K562 (cell line): Measurements from ENCODE around the gene DEGS1. TPM values are rescaled to one million over a fixed set of nuclear protein-coding genes. Genes with fewer than 3 reads are reported as not detected.

Source experiments
- BCOR ChIP-seq: fragments of 450-650 bp; IDR thresholded peaks from 2 replicates; pipeline ENCODE4 v1.6.1; 2016
- CCNT2 ChIP-seq: IDR thresholded peaks from 2 replicates; pipeline ENCODE4 v1.6.1; 2011; ENCODE audit warnings: borderline replicate concordance, low read depth, mild to moderate bottlenecking, moderate library complexity, mixed read lengths, low read length; ENCODE audit not compliant: insufficient read length; ENCODE audit errors: extremely low read depth
- CREB1 ChIP-seq, 2 experiments: sonication (generic) in 1 of 2; formaldehyde crosslinking in 1 of 2; IDR thresholded peaks; 2 replicates each; pipeline versions ENCODE4 v1.6.1 to v1.8.0; 2012 to 2022; ENCODE audit warnings: inconsistent platforms in 1 of 2, mild to moderate bottlenecking in 1 of 2, missing genetic modification reagents in 1 of 2, moderate library complexity in 1 of 2
- CREM ChIP-seq: IDR thresholded peaks from 2 replicates; pipeline ENCODE4 v1.6.1; 2014; ENCODE audit warnings: antibody characterized with exemption, low read depth
- DMBX1 ChIP-seq: fragments of 250-450 bp; sonication (Bioruptor Pico); IDR thresholded peaks from 2 replicates; pipeline ENCODE4 v1.8.0; 2022; ENCODE audit warnings: inconsistent platforms, mild to moderate bottlenecking, moderate library complexity, borderline replicate concordance
- DPF2 ChIP-seq: fragments of 450-650 bp; IDR thresholded peaks from 2 replicates; pipeline ENCODE4 v1.6.1; 2016
- GATAD2B ChIP-seq: fragments of 450-650 bp; IDR thresholded peaks from 2 replicates; pipeline ENCODE4 v1.6.1; 2017; ENCODE audit warnings: mild to moderate bottlenecking, borderline replicate concordance
- HOXB6 ChIP-seq: fragments of 250-450 bp; sonication (Bioruptor Pico); IDR thresholded peaks from 2 replicates; pipeline ENCODE4 v1.5.1; 2022; ENCODE audit warnings: mild to moderate bottlenecking, borderline replicate concordance
- IRF2 ChIP-seq: sonication (generic); formaldehyde crosslinking; IDR thresholded peaks from 2 replicates; pipeline ENCODE4 v1.8.1; 2022; ENCODE audit warnings: mild to moderate bottlenecking, missing genetic modification reagents
- MBD2 ChIP-seq: sonication (generic); IDR thresholded peaks from 2 replicates; pipeline ENCODE4 v1.6.1; 2016; ENCODE audit warnings: low read depth, borderline replicate concordance
- MECOM ChIP-seq: fragments of 250-450 bp; sonication (Bioruptor Pico); IDR thresholded peaks from 2 replicates; pipeline ENCODE4 v1.8.0; 2022; ENCODE audit warnings: inconsistent platforms
- PRDM10 ChIP-seq: fragments of 450-650 bp; IDR thresholded peaks from 2 replicates; pipeline ENCODE4 v1.6.1; 2018; ENCODE audit not compliant: partially characterized antibody
- SREBF1 ChIP-seq: fragments of 150-350 bp; IDR thresholded peaks from 2 replicates; pipeline ENCODE4 v1.6.1; 2014; ENCODE audit warnings: antibody characterized with exemption, low read depth, low read length, borderline replicate concordance
- STAT6 ChIP-seq: sonication (generic); formaldehyde crosslinking; IDR thresholded peaks from 2 replicates; pipeline ENCODE4 v1.8.1; 2023; ENCODE audit warnings: mild to moderate bottlenecking, missing genetic modification reagents
- ZNF124 ChIP-seq: sonication (generic); formaldehyde crosslinking; IDR thresholded peaks from 2 replicates; pipeline ENCODE4 v1.8.1; 2022; ENCODE audit warnings: missing genetic modification reagents
- ZNF133 ChIP-seq: fragments of 250-450 bp; sonication (Bioruptor Pico); IDR thresholded peaks from 2 replicates; pipeline ENCODE4 v1.4.0; 2020; ENCODE audit warnings: mild to moderate bottlenecking
- ZNF644 ChIP-seq: fragments of 200-800 bp; sonication (Bioruptor generic); IDR thresholded peaks from 2 replicates; pipeline ENCODE4 v1.6.1; 2016; ENCODE audit warnings: low read depth, missing genetic modification characterization, missing compliant biosample characterization
- ZNF778 ChIP-seq: fragments of 450-650 bp; formaldehyde crosslinking; IDR thresholded peaks from 2 replicates; pipeline ENCODE4 v1.4.0; 2020; ENCODE audit warnings: mild to moderate bottlenecking, moderate library complexity
- ZNF830 ChIP-seq: fragments of 250-450 bp; sonication (Bioruptor Pico); IDR thresholded peaks from 2 replicates; pipeline ENCODE4 v1.5.0; 2021; ENCODE audit warnings: mild to moderate bottlenecking
- polyA plus RNA-seq, 8 experiments: library from polyadenylated mRNA; depleted of rRNA in 4 of 8; stranded (reverse) in 5 of 8; unstranded in 3 of 8; fragments of >200 nt; fragmentation: Nextera tagmentation in 2 of 8; fragmentation: Illumina TruSeq in 1 of 8; extraction: Ambion mirVana in 2 of 8; extraction: Trizol in 1 of 8; gene quantifications; 2 replicates each; pipeline versions ENCODE4 v1.2.1 to v1.2.3, GENCODE V29; 2011 to 2014; ENCODE audit warnings: inconsistent platforms in 1 of 8, missing spikeins in 1 of 8
- total RNA-seq, 7 experiments: library from RNA; depleted of rRNA in 6 of 7; stranded (reverse); fragments of >200 nt in 6 of 7; fragmentation: Illumina TruSeq in 2 of 7; extraction: Trizol in 2 of 7; gene quantifications; 2 replicates each; pipeline versions ENCODE4 v1.2.1 to v1.2.3, GENCODE V29; 2011 to 2021; ENCODE audit warnings: low replicate concordance in 1 of 7
- TF ChIP-seq, protein P1 (sequence below): fragments of 450-650 bp; IDR thresholded peaks from 2 replicates; pipeline ENCODE4 v1.6.1; 2016; ENCODE audit warnings: antibody characterized with exemption

DEGS1 gene
- total and polyA plus RNA-seq, 9 of the 15 experiments (the other 6 are each of a cell fraction or from before 2014, with no cell fraction given): 12.3 to 95.0 (median 38.8) TPM

DNA sequence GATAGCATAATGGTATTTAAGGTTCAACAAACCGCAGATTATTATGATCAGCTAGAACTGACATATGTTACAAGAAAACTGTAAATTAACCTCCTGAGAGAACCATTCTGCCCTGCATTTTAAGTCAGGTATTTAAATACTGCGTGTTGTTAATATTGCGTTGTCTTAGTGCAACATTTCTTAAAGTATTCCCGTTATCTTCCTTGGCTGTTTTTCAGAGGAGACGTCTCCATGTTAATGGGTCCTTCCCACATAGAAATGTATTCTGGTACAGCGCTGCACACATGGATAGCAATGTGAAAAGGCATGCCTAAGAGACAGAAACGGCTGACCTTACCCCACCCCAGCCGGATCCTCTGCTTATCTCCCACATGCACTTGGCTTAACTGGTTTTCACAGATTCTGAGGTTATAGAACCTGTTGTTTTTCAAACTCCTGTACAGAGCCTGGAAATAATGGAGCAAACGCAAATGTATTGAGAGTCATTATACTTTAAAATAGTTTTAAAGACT lies 22.8 kb upstream of the DEGS1 start (continued):
- no peak for TF ChIP-seq HOXB6
- TF ChIP-seq CREB1 (IDR thresholded peaks at IDR 0.05): peak; percentile 80
- peak; percentile 30; the same call in 1 of the 2 replicates for TF ChIP-seq CREB1 (CRISPR knock-in tag; IDR thresholded peaks at IDR 0.05)
- no peak for TF ChIP-seq IRF2 (CRISPR knock-in tag)
- TF ChIP-seq DMBX1 (CRISPR knock-in tag): peak; percentile 87
- TF ChIP-seq GATAD2B: peak; percentile 4; the same call in 1 of the 2 replicates
- TF ChIP-seq MECOM (CRISPR knock-in tag): peak; percentile 54; the same call in 1 of the 2 replicates
- TF ChIP-seq ZNF124 (CRISPR knock-in tag): no peak
- TF ChIP-seq CCNT2: peak; percentile 91
- TF ChIP-seq CREM: peak; percentile 63
- peak; percentile 70 for TF ChIP-seq PRDM10
- TF ChIP-seq, protein P1, sequence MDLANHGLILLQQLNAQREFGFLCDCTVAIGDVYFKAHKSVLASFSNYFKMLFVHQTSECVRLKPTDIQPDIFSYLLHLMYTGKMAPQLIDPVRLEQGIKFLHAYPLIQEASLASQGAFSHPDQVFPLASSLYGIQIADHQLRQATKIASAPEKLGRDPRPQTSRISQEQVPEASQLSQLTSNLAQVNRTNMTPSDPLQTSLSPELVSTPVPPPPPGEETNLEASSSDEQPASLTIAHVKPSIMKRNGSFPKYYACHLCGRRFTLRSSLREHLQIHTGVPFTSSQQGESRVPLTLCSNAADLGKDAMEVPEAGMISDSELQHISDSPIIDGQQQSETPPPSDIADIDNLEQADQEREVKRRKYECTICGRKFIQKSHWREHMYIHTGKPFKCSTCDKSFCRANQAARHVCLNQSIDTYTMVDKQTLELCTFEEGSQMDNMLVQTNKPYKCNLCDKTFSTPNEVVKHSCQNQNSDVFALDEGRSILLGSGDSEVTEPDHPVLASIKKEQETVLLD: peak; percentile 58; the same call in 1 of the 2 replicates
- TF ChIP-seq ZNF644 (tag): peak; percentile 31; the same call in 1 of the 2 replicates
- no peak for TF ChIP-seq ZNF133 (CRISPR knock-in tag)
- TF ChIP-seq SREBF1: no peak
- TF ChIP-seq BCOR: peak; percentile 92
- TF ChIP-seq MBD2: 0 out of 2 replicates have a peak, but pooled peaks have one; percentile 73
- no peak for TF ChIP-seq ZNF830 (CRISPR knock-in tag)
- TF ChIP-seq DPF2: peak; percentile 99
- no peak for TF ChIP-seq ZNF778 (CRISPR knock-in tag)
- peak; percentile 89; the same call in 1 of the 2 replicates for TF ChIP-seq STAT6
